GM18873 (cell line): ENCODE measurements around the gene SLC35C1.
"Not testable (repeated sequence)": the region's sequence is repeated elsewhere in the genome, so short reads cannot be mapped to it uniquely, and the experiment has no call there.

Source experiments
- ATAC-seq: cut with Tn5 transposase; IDR thresholded peaks from one replicate; pipeline ENCODE4 v1.9.1; 2021; ENCODE audit warnings: mild to moderate bottlenecking, moderate library complexity, moderate number of reproducible peaks; ENCODE audit not compliant: unreplicated experiment, low FRiP score

SLC35C1 gene

GRCh38 chr11:45779602-45780001 lies 25.3 kb upstream of the SLC35C1 start:
- no peak for ATAC-seq

GRCh38 chr11:45786272-45786671 lies 18.7 kb upstream of the SLC35C1 start:
- ATAC-seq = no peak

GRCh38 chr11:45788887-45789286 lies 16.1 kb upstream of the SLC35C1 start:
- ATAC-seq = no peak

- no peak for ATAC-seq
Observed at GRCh38 chr11:45791524-45791923, 13.4 kb upstream of the SLC35C1 start.

- ATAC-seq = no peak
Observed at GRCh38 chr11:45794169-45794568, 10.8 kb upstream of the SLC35C1 start.

- no peak for ATAC-seq
Observed at GRCh38 chr11:45795379-45795778, 9.6 kb upstream of the SLC35C1 start.

GRCh38 chr11:45796461-45796861 lies 8.5 kb upstream of the SLC35C1 start:
- ATAC-seq = no peak

GRCh38 chr11:45798793-45799441 lies 6.0 kb upstream of the SLC35C1 start:
- ATAC-seq = no peak

GRCh38 chr11:45799562-45799961 lies 5.4 kb upstream of the SLC35C1 start:
- no peak for ATAC-seq

GRCh38 chr11:45800261-45800660 lies 4.7 kb upstream of the SLC35C1 start:
- ATAC-seq = no peak

GRCh38 chr11:45801723-45802315 lies 3.1 kb upstream of the SLC35C1 start:
- ATAC-seq = no peak

- ATAC-seq = no peak
Observed at GRCh38 chr11:45802531-45803317, 2.2 kb upstream of the SLC35C1 start.

GRCh38 chr11:45803971-45804760 lies 783 bp upstream of the SLC35C1 start:
- no peak for ATAC-seq

- peak; percentile 1 for ATAC-seq
Observed at GRCh38 chr11:45805305-45806071, 539 bp downstream of the SLC35C1 start.

GRCh38 chr11:45806072-45806933 lies 1.4 kb downstream of the SLC35C1 start:
- ATAC-seq = no peak

- no peak for ATAC-seq
Observed at GRCh38 chr11:45806937-45807791, 2.2 kb downstream of the SLC35C1 start.

GRCh38 chr11:45807792-45808238 lies 2.9 kb downstream of the SLC35C1 start:
- no peak for ATAC-seq

GRCh38 chr11:45808427-45808826 lies 3.5 kb downstream of the SLC35C1 start:
- not testable (repeated sequence) for ATAC-seq
